HFFc6 (cell line): ENCODE data around the gene PRKAR1B. TPM values are rescaled to one million over a fixed set of nuclear protein-coding genes. Genes with fewer than 3 reads are reported as not detected.

Experiments used
- DNase-seq: peaks from one replicate; pipeline ENCODE4 v3.0.0-alpha.2; 2018
- H3K27ac Mint-ChIP-seq: 2 replicates; pipeline ENCODE4 v1.8.0; 2020; ENCODE audit warnings: mild to moderate bottlenecking, mixed read lengths
- H3K27me3 Mint-ChIP-seq: 2 replicates; pipeline ENCODE4 v1.8.0; 2021; ENCODE audit warnings: mild to moderate bottlenecking, moderate library complexity, mixed read lengths; ENCODE audit not compliant: insufficient read depth
- H3K36me3 Mint-ChIP-seq: 2 replicates; pipeline ENCODE4 v1.8.0; 2021; ENCODE audit warnings: low read depth, mixed read lengths
- H3K4me1 Mint-ChIP-seq: 2 replicates; pipeline ENCODE4 v1.8.0; 2020; ENCODE audit warnings: low read depth, mixed read lengths
- H3K4me3 Mint-ChIP-seq: 2 replicates; pipeline ENCODE4 v1.8.0; 2020; ENCODE audit warnings: mild to moderate bottlenecking, moderate library complexity, mixed read lengths
- H3K9me3 Mint-ChIP-seq: 2 replicates; pipeline ENCODE4 v1.8.0; 2020; ENCODE audit warnings: mild to moderate bottlenecking, mixed read lengths
- CTCF ChIP-seq: fragments of 200-600 bp; sonication (generic); IDR thresholded peaks from 2 replicates; pipeline ENCODE4 v1.5.0; 2021; ENCODE audit warnings: antibody characterized with exemption, mild to moderate bottlenecking
- long read RNA-seq: library from polyadenylated mRNA; unstranded; transcript quantifications from one replicate; pipeline ENCODE4 v2.0.0, GENCODE V29; 2019
- total RNA-seq, 6 experiments: library from RNA; stranded (reverse); fragmentation: NEBNext Ultra II Directional; extraction: Animal tissue kit (Norgen Biotek cat#: 25700); gene quantifications; 2 replicates in 1 of 6; 3 replicates in 5 of 6; pipeline ENCODE4 v1.2.3, GENCODE V29; 2021

Gene PRKAR1B
- 10 to 100 TPM; 15.5 to 22.7 (median 17.1) TPM for total RNA-seq
- long read RNA-seq, transcript PRKAR1B-211 (11 exons, 2,533 nt) = major isoform, 13 of 19 reads
- long read RNA-seq, partial matches to known transcripts = 2 of 19 reads
- long read RNA-seq, other reads (novel, unspliced or antisense) = 4 of 19 reads

- Mint-ChIP-seq H3K9me3 (peaks cover 32% of the 10 kb centered on the region), H3K4me3 (peak within 1 kb of the TSS; percentile 87), H3K27ac (peak within 1 kb of the TSS; percentile 76), H3K36me3 (peaks cover 36% of the 10 kb centered on the region), H3K4me1 (peaks cover 31% of the 10 kb centered on the region), H3K27me3 (no peaks in the 10 kb centered on the region; the same call in 1 of the 2 replicates)
- TF ChIP-seq CTCF = no peak
- DNase-seq = no peak
Measured at GRCh38 chr7:727104-727805, at the start of gene PRKAR1B. PRKAR1B (minus strand) TSS chr7:727281; CDS start chr7:711505, 15,776 bp downstream.

- Mint-ChIP-seq H3K27ac (no peak overlapping the region), H3K27me3 (no peaks in the 10 kb centered on the region), H3K4me1 (no peaks in the 10 kb centered on the region), H3K4me3 (no peak overlapping the region), H3K9me3 (no peaks in the 10 kb centered on the region), H3K36me3 (peaks cover 15% of the 10 kb centered on the region)
- no peak for DNase-seq
- TF ChIP-seq CTCF = no peak
Measured at GRCh38 chr7:776381-776780, 49.3 kb upstream of the PRKAR1B start.

- Mint-ChIP-seq H3K36me3 (peaks cover 5% of the 10 kb centered on the region), H3K27ac (no peak overlapping the region), H3K4me1 (no peaks in the 10 kb centered on the region), H3K4me3 (no peak overlapping the region), H3K27me3 (no peaks in the 10 kb centered on the region), H3K9me3 (no peaks in the 10 kb centered on the region)
- TF ChIP-seq CTCF = peak; percentile 93
- DNase-seq = no peak
Measured at GRCh38 chr7:774161-775109, 47.4 kb upstream of the PRKAR1B start.

- no peaks in the 10 kb centered on the region for H3K4me1 Mint-ChIP-seq
- peaks cover 5% of the 10 kb centered on the region for H3K36me3 Mint-ChIP-seq
- H3K4me3 Mint-ChIP-seq = no peak overlapping the region
- no peak for TF ChIP-seq CTCF
- H3K27me3 Mint-ChIP-seq = no peaks in the 10 kb centered on the region
- H3K27ac Mint-ChIP-seq = no peak overlapping the region
- no peaks in the 10 kb centered on the region for H3K9me3 Mint-ChIP-seq
- DNase-seq = no peak
Measured at GRCh38 chr7:773622-773915, 46.5 kb upstream of the PRKAR1B start.

- no peak for TF ChIP-seq CTCF
- no peak for DNase-seq
- Mint-ChIP-seq H3K27ac (no peak overlapping the region), H3K4me3 (no peak overlapping the region), H3K9me3 (no peaks in the 10 kb centered on the region), H3K4me1 (no peaks in the 10 kb centered on the region), H3K27me3 (peaks cover 2% of the 10 kb centered on the region; the same call in 1 of the 2 replicates), H3K36me3 (peaks cover 8% of the 10 kb centered on the region)
Measured at GRCh38 chr7:772861-773621, 46.0 kb upstream of the PRKAR1B start.
